ENCODE data around the gene C1orf21. TPM values are rescaled to one million over a fixed set of nuclear protein-coding genes. Genes with fewer than 3 reads are reported as not detected.
A peak's percentile ranks its signal among the peaks of the same experiment; 100 is the strongest.

The C1orf21 gene
- polyA plus RNA-seq, 3 donors = 29.8 to 37.8 (median 32.3) TPM

- no peak for DNase-seq (ENCODE audit: extremely low read depth in 1 of 11, low read depth in 9 of 11, low spot score in 4 of 11)
Measured at GRCh38 chr1:184373155-184373554, 13.7 kb upstream of the C1orf21 start.

GRCh38 chr1:184376369-184376768, 10.5 kb upstream of the C1orf21 start:
- no peak for DNase-seq (ENCODE audit: extremely low read depth in 1 of 11, low read depth in 9 of 11, low spot score in 4 of 11)

- DNase-seq (ENCODE audit: extremely low read depth in 1 of 11, low read depth in 9 of 11, low spot score in 4 of 11) = no peak
Measured at GRCh38 chr1:184379111-184379752, 7.6 kb upstream of the C1orf21 start.

- DNase-seq (ENCODE audit: extremely low read depth in 1 of 11, low read depth in 9 of 11, low spot score in 4 of 11) = no peak
Measured at GRCh38 chr1:184380468-184380867, 6.4 kb upstream of the C1orf21 start.

GRCh38 chr1:184383772-184384323, 3.0 kb upstream of the C1orf21 start:
- DNase-seq (ENCODE audit: extremely low read depth in 1 of 11, low read depth in 9 of 11, low spot score in 4 of 11) = no peak

GRCh38 chr1:184385865-184386311, 941 bp upstream of the C1orf21 start:
- DNase-seq (ENCODE audit: extremely low read depth in 1 of 11, low read depth in 9 of 11, low spot score in 4 of 11) = no peak

- DNase-seq (ENCODE audit: extremely low read depth in 1 of 11, low read depth in 9 of 11, low spot score in 4 of 11) = no peak
Measured at GRCh38 chr1:184387069-184387475, 243 bp downstream of the C1orf21 start.

GRCh38 chr1:184387476-184388318, 868 bp downstream of the C1orf21 start:
- peak in 5 of 11 donors; percentile 19 to 32 (median 24) for DNase-seq (ENCODE audit: extremely low read depth in 1 of 11, low read depth in 9 of 11, low spot score in 4 of 11)

- no peak for DNase-seq (ENCODE audit: extremely low read depth in 1 of 11, low read depth in 9 of 11, low spot score in 4 of 11)
Measured at GRCh38 chr1:184388319-184388889, 1.6 kb downstream of the C1orf21 start.

GRCh38 chr1:184388971-184389370, 2.1 kb downstream of the C1orf21 start:
- DNase-seq (ENCODE audit: extremely low read depth in 1 of 11, low read depth in 9 of 11, low spot score in 4 of 11) = no peak

- DNase-seq (ENCODE audit: extremely low read depth in 1 of 11, low read depth in 9 of 11, low spot score in 4 of 11) = no peak
Measured at GRCh38 chr1:184389446-184389845, 2.6 kb downstream of the C1orf21 start.

GRCh38 chr1:184390889-184391288, 4.1 kb downstream of the C1orf21 start:
- no peak for DNase-seq (ENCODE audit: extremely low read depth in 1 of 11, low read depth in 9 of 11, low spot score in 4 of 11)

GRCh38 chr1:184392067-184392466, 5.2 kb downstream of the C1orf21 start:
- DNase-seq (ENCODE audit: extremely low read depth in 1 of 11, low read depth in 9 of 11, low spot score in 4 of 11) = no peak

- no peak for DNase-seq (ENCODE audit: extremely low read depth in 1 of 11, low read depth in 9 of 11, low spot score in 4 of 11)
Measured at GRCh38 chr1:184392779-184393522, 6.1 kb downstream of the C1orf21 start.

- DNase-seq (ENCODE audit: extremely low read depth in 1 of 11, low read depth in 9 of 11, low spot score in 4 of 11) = no peak
Measured at GRCh38 chr1:184393962-184394361, 7.1 kb downstream of the C1orf21 start.

- DNase-seq (ENCODE audit: extremely low read depth in 1 of 11, low read depth in 9 of 11, low spot score in 4 of 11) = no peak
Measured at GRCh38 chr1:184395370-184395769, 8.5 kb downstream of the C1orf21 start.

- DNase-seq (ENCODE audit: extremely low read depth in 1 of 11, low read depth in 9 of 11, low spot score in 4 of 11) = no peak
Measured at GRCh38 chr1:184395937-184396480, 9.2 kb downstream of the C1orf21 start.

- DNase-seq (ENCODE audit: extremely low read depth in 1 of 11, low read depth in 9 of 11, low spot score in 4 of 11) = no peak
Measured at GRCh38 chr1:184399192-184399847, 12.5 kb downstream of the C1orf21 start.
